HL-60 (cell line): Measurements from ENCODE around the gene SCAMP5.

Experiments
- CTCF ChIP-seq: IDR thresholded peaks from one replicate; pipeline ENCODE4 v1.5.1; 2011; ENCODE audit warnings: low read length, control low read depth, inconsistent platforms; ENCODE audit not compliant: insufficient read depth
- GABPA ChIP-seq: IDR thresholded peaks from 2 replicates; pipeline ENCODE4 v1.6.1; 2012; ENCODE audit warnings: low read depth
- POLR2AphosphoS5 ChIP-seq: IDR thresholded peaks from 2 replicates; pipeline ENCODE4 v1.6.1; 2012; ENCODE audit warnings: low read depth
- REST ChIP-seq: IDR thresholded peaks from 2 replicates; pipeline ENCODE4 v1.6.1; 2012; ENCODE audit warnings: low read depth; ENCODE audit not compliant: insufficient replicate concordance

- TF ChIP-seq CTCF (no peak), REST (no peak), POLR2AphosphoS5 (0 out of 2 replicates have a peak, but pooled peaks have one; percentile 30), GABPA (no peak)
These were observed 38.5 kb upstream of the SCAMP5 start, which contains the start of gene RPP25 for GRCh38 chr15:74956648-74957475.
